H9 (cell line): ENCODE data around the gene CRACDL. TPM values are rescaled to one million over a fixed set of nuclear protein-coding genes. Genes with fewer than 3 reads are reported as not detected.

Experiments used
- DNase-seq: peaks from one replicate; pipeline ENCODE4 v3.0.0-alpha.2; 2017
- H2AFZ ChIP-seq: one replicate; pipeline ENCODE4 v1.6.1; 2013; ENCODE audit warnings: mild to moderate bottlenecking, low read length, control low read depth, moderate library complexity
- H2AK5ac ChIP-seq: 2 replicates; pipeline ENCODE4 v1.6.1; 2013; ENCODE audit warnings: low read length, control low read depth, mixed read lengths; ENCODE audit not compliant: insufficient read length
- H2BK120ac ChIP-seq: one replicate; pipeline ENCODE4 v1.6.1; 2013; ENCODE audit warnings: low read depth, mild to moderate bottlenecking, low read length, control low read depth, inconsistent platforms; ENCODE audit not compliant: poor library complexity, severe bottlenecking
- H2BK12ac ChIP-seq: 2 replicates; pipeline ENCODE4 v1.6.1; 2013; ENCODE audit warnings: low read length, control low read depth, mixed read lengths, low read depth; ENCODE audit not compliant: insufficient read length
- H2BK15ac ChIP-seq: 2 replicates; pipeline ENCODE4 v1.6.1; 2013; ENCODE audit warnings: low read depth, low read length, control low read depth
- H2BK20ac ChIP-seq: one replicate; pipeline ENCODE4 v1.6.1; 2013; ENCODE audit warnings: low read depth, mild to moderate bottlenecking, low read length, control low read depth, inconsistent platforms; ENCODE audit not compliant: poor library complexity, severe bottlenecking
- H2BK5ac ChIP-seq: 2 replicates; pipeline ENCODE4 v1.6.1; 2013; ENCODE audit warnings: low read length, control low read depth, mixed read lengths; ENCODE audit not compliant: insufficient read length
- H3K14ac ChIP-seq: 2 replicates; pipeline ENCODE4 v1.6.1; 2013; ENCODE audit warnings: low read length, control low read depth; ENCODE audit not compliant: insufficient read depth
- H3K18ac ChIP-seq: 2 replicates; pipeline ENCODE4 v1.6.1; 2013; ENCODE audit warnings: low read depth, mild to moderate bottlenecking, mixed read lengths, low read length, control low read depth; ENCODE audit not compliant: insufficient read length
- H3K23ac ChIP-seq: 2 replicates; pipeline ENCODE4 v1.6.1; 2013; ENCODE audit warnings: low read length, control low read depth, mixed read lengths, low read depth; ENCODE audit not compliant: insufficient read length
- H3K23me2 ChIP-seq: 2 replicates; pipeline ENCODE4 v1.6.1; 2013; ENCODE audit warnings: low read depth, mild to moderate bottlenecking, mixed read lengths, low read length, control low read depth; ENCODE audit not compliant: insufficient read length, poor library complexity, severe bottlenecking
- H3K27ac ChIP-seq: 2 replicates; pipeline ENCODE4 v1.5.1; 2013; ENCODE audit warnings: low read length, control low read depth, mixed read lengths, low read depth; ENCODE audit not compliant: insufficient read length
- H3K27me3 ChIP-seq: 2 replicates; pipeline ENCODE4 v1.6.1; 2013; ENCODE audit warnings: low read length, control low read depth, inconsistent platforms; ENCODE audit not compliant: insufficient read depth
- H3K4ac ChIP-seq: 2 replicates; pipeline ENCODE4 v1.6.1; 2013; ENCODE audit warnings: low read depth, mild to moderate bottlenecking, control low read depth, inconsistent platforms, low read length, moderate library complexity
- H3K4me1 ChIP-seq: 2 replicates; pipeline ENCODE4 v1.6.1; 2013; ENCODE audit warnings: low read length, control low read depth, inconsistent platforms; ENCODE audit not compliant: insufficient read depth
- H3K4me2 ChIP-seq: 2 replicates; pipeline ENCODE4 v1.6.1; 2013; ENCODE audit warnings: low read length, control low read depth, mixed read lengths; ENCODE audit not compliant: insufficient read length, insufficient read depth
- H3K56ac ChIP-seq: 2 replicates; pipeline ENCODE4 v1.6.1; 2013; ENCODE audit warnings: low read depth, mild to moderate bottlenecking, mixed read lengths, low read length, control low read depth; ENCODE audit not compliant: insufficient read length
- H3K79me1 ChIP-seq: 2 replicates; pipeline ENCODE4 v1.6.1; 2013; ENCODE audit warnings: low read depth, mild to moderate bottlenecking, moderate library complexity, low read length, control low read depth, inconsistent platforms; ENCODE audit not compliant: insufficient read depth, poor library complexity, severe bottlenecking
- H3K79me2 ChIP-seq: 2 replicates; pipeline ENCODE4 v1.6.1; 2013; ENCODE audit warnings: low read length, control low read depth, inconsistent platforms; ENCODE audit not compliant: insufficient read depth
- H3K9ac ChIP-seq: 2 replicates; pipeline ENCODE4 v1.6.1; 2013; ENCODE audit warnings: low read length, control low read depth, mixed read lengths; ENCODE audit not compliant: insufficient read length; ENCODE audit errors: extremely low read depth
- H3K9me3 ChIP-seq: one replicate; pipeline ENCODE4 v1.6.1; 2013; ENCODE audit warnings: low read depth, low read length, inconsistent platforms; ENCODE audit not compliant: control insufficient read depth
- H3T11ph ChIP-seq: one replicate; pipeline ENCODE4 v1.6.1; 2013; ENCODE audit warnings: mild to moderate bottlenecking, low read length, control low read depth, inconsistent platforms
- H4K20me1 ChIP-seq: one replicate; pipeline ENCODE4 v1.6.1; 2013; ENCODE audit not compliant: control insufficient read depth, insufficient read length, insufficient read depth
- H4K5ac ChIP-seq: 2 replicates; pipeline ENCODE4 v1.6.1; 2013; ENCODE audit warnings: low read depth, mild to moderate bottlenecking, mixed read lengths, low read length, control low read depth; ENCODE audit not compliant: insufficient read length
- H4K8ac ChIP-seq: replicated peaks from 2 replicates; pipeline ENCODE4 v1.6.1; 2013; ENCODE audit warnings: low read length, control low read depth, mixed read lengths, low read depth; ENCODE audit not compliant: insufficient read length
- H4K91ac ChIP-seq: 2 replicates; pipeline ENCODE4 v1.6.1; 2013; ENCODE audit warnings: low read depth, mild to moderate bottlenecking, moderate library complexity, mixed read lengths, low read length, control low read depth; ENCODE audit not compliant: insufficient read length
- H3K27ac Mint-ChIP-seq, 3 experiments: 2 replicates in 2 of 3; 3 replicates in 1 of 3; pipeline ENCODE4 v1.8.0; 2020 to 2021; ENCODE audit warnings: mixed read lengths in 3 of 3, mild to moderate bottlenecking in 1 of 3, moderate library complexity in 1 of 3
- H3K27me3 Mint-ChIP-seq: 2 replicates; pipeline ENCODE4 v1.8.0; 2021; ENCODE audit warnings: low read depth, mild to moderate bottlenecking, moderate library complexity, mixed read lengths
- H3K36me3 Mint-ChIP-seq, 3 experiments: 2 replicates in 2 of 3; 3 replicates in 1 of 3; pipeline ENCODE4 v1.8.0; 2020 to 2021; ENCODE audit warnings: low read depth in 3 of 3, mixed read lengths in 3 of 3; ENCODE audit not compliant: insufficient read depth in 1 of 3
- H3K4me1 Mint-ChIP-seq, 2 experiments: 2 replicates each; pipeline ENCODE4 v1.8.0; 2020; ENCODE audit warnings: mixed read lengths in 2 of 2
- H3K4me3 Mint-ChIP-seq, 2 experiments: 2 replicates in 1 of 2; 3 replicates in 1 of 2; pipeline ENCODE4 v1.8.0; 2020 to 2021; ENCODE audit warnings: mild to moderate bottlenecking in 2 of 2, mixed read lengths in 2 of 2, moderate library complexity in 1 of 2
- H3K9me3 Mint-ChIP-seq, 2 experiments: 2 replicates in 1 of 2; 3 replicates in 1 of 2; pipeline ENCODE4 v1.8.0; 2020; ENCODE audit warnings: mild to moderate bottlenecking in 2 of 2, mixed read lengths in 2 of 2, moderate library complexity in 1 of 2
- CTCF ChIP-seq: fragments of 200-600 bp; sonication (generic); conservative IDR thresholded peaks from 3 replicates; pipeline ENCODE4 v1.8.0; 2021; ENCODE audit warnings: antibody characterized with exemption, mild to moderate bottlenecking
- WGBS: extraction: QIAGEN DNeasy Blood & Tissue Kit; methylation state at CpG from one replicate; pipeline ENCODE4 v1.1.7; 2013; ENCODE audit warnings: missing lambda C conversion rate, low lambda C conversion rate, mixed read lengths; ENCODE audit not compliant: insufficient read length; ENCODE audit errors: extremely low coverage; 5-methylcytosine and 5-hydroxymethylcytosine counted together
- total RNA-seq: library from RNA; stranded (reverse); gene quantifications from 2 replicates; pipeline ENCODE4 v1.2.1, GENCODE V29; 2021

Gene CRACDL
- total RNA-seq, 1 experiment from 2014 or later: 0.48 TPM

- H3K27me3 ChIP-seq: peaks cover 26% of the 10 kb centered on the region; the same call in 1 of the 2 replicates
- H3K4me2 ChIP-seq: no peak overlapping the region
- H2AFZ ChIP-seq: no peak overlapping the region
- no peak overlapping the region for H3K14ac ChIP-seq
- H3K79me2 ChIP-seq: no peaks in the 10 kb centered on the region
- H4K20me1 ChIP-seq: no peaks in the 10 kb centered on the region
- no CpG with 5 or more reads among the region's 10 CpGs for WGBS
- H3K4ac ChIP-seq: no peak overlapping the region
- no peak overlapping the region for H4K91ac ChIP-seq
- peaks cover 5 to 8% of the 10 kb centered on the region in 2 experiments for H3K4me1 Mint-ChIP-seq
- H3K9me3 Mint-ChIP-seq: no peaks in the 10 kb centered on the region; a peak in 1 of 5 replicates
- H3K23me2 ChIP-seq: peaks cover 8% of the 10 kb centered on the region
- H3K23ac ChIP-seq: no peak overlapping the region
- H2BK20ac ChIP-seq: no peak overlapping the region
- H3K9ac ChIP-seq: no peak overlapping the region
- no peak overlapping the region for H2BK12ac ChIP-seq
- no peak overlapping the region for H3T11ph ChIP-seq
- no peaks in the 10 kb centered on the region for H3K79me1 ChIP-seq
- no peak overlapping the region for H3K18ac ChIP-seq
- no peaks in the 10 kb centered on the region for H3K9me3 ChIP-seq
- no peak overlapping the region for H4K8ac ChIP-seq
- no peak for TF ChIP-seq CTCF
- H3K4me3 Mint-ChIP-seq: no peak overlapping the region
- no peak overlapping the region for H3K27ac Mint-ChIP-seq
- H2BK5ac ChIP-seq: no peak overlapping the region
- peaks cover 0 to 2% (median 0%) of the 10 kb centered on the region in 3 experiments; a peak in 1 of 7 replicates for H3K36me3 Mint-ChIP-seq
- peaks cover 54% of the 10 kb centered on the region for H3K27me3 Mint-ChIP-seq
- H2BK15ac ChIP-seq: no peak overlapping the region
- no peak overlapping the region for H3K56ac ChIP-seq
- no peak overlapping the region for H2AK5ac ChIP-seq
- no peak for DNase-seq
- H2BK120ac ChIP-seq: no peak overlapping the region
- no peak overlapping the region for H4K5ac ChIP-seq
- H3K27ac ChIP-seq: no peak overlapping the region
- no peaks in the 10 kb centered on the region for H3K4me1 ChIP-seq
Observed at GRCh38 chr2:98932778-98933343, 3.2 kb downstream of the CRACDL start.
